Trophoblast cell (in vitro differentiated cells and primary cell): ENCODE results near the gene PPP1R9A.

ENCODE experiments used
- DNase-seq, 2 donors: peaks; one replicate each; pipeline ENCODE4 v3.0.0-alpha.2; 2016
- H2AFZ ChIP-seq: 2 replicates; pipeline ENCODE4 v1.6.1; 2013; ENCODE audit warnings: low read length, moderate library complexity, mild to moderate bottlenecking; ENCODE audit not compliant: insufficient read depth, poor library complexity
- H2AK5ac ChIP-seq: 2 replicates; pipeline ENCODE4 v1.6.1; 2013; ENCODE audit warnings: mild to moderate bottlenecking, low read length
- H2BK120ac ChIP-seq: 2 replicates; pipeline ENCODE4 v1.6.1; 2013; ENCODE audit warnings: low read length, mild to moderate bottlenecking, moderate library complexity; ENCODE audit not compliant: insufficient read depth, poor library complexity
- H2BK12ac ChIP-seq: 2 replicates; pipeline ENCODE4 v1.6.1; 2013; ENCODE audit warnings: mild to moderate bottlenecking, low read length, moderate library complexity
- H2BK5ac ChIP-seq: 2 replicates; pipeline ENCODE4 v1.6.1; 2013; ENCODE audit warnings: low read length, low read depth, moderate library complexity, mild to moderate bottlenecking; ENCODE audit not compliant: poor library complexity
- H3K14ac ChIP-seq: 2 replicates; pipeline ENCODE4 v1.6.1; 2013; ENCODE audit warnings: mild to moderate bottlenecking, low read length
- H3K18ac ChIP-seq: 2 replicates; pipeline ENCODE4 v1.6.1; 2013; ENCODE audit warnings: mild to moderate bottlenecking, low read length
- H3K23ac ChIP-seq: 2 replicates; pipeline ENCODE4 v1.6.1; 2013; ENCODE audit warnings: low read length
- H3K27ac ChIP-seq: 2 replicates; pipeline ENCODE4 v1.5.1; 2013; ENCODE audit warnings: low read depth, mild to moderate bottlenecking, inconsistent platforms, low read length, moderate library complexity
- H3K27me3 ChIP-seq: 2 replicates; pipeline ENCODE4 v1.6.1; 2013; ENCODE audit warnings: inconsistent platforms, mild to moderate bottlenecking, low read length, moderate library complexity; ENCODE audit not compliant: insufficient read depth
- H3K36me3 ChIP-seq, 2 experiments: 1 replicate in 1 of 2; 2 replicates in 1 of 2; pipeline ENCODE4 v1.6.1; 2013; ENCODE audit warnings: low read length in 2 of 2, mild to moderate bottlenecking in 2 of 2, moderate library complexity in 1 of 2; ENCODE audit not compliant: insufficient read depth in 2 of 2, control insufficient read depth in 1 of 2
- H3K4ac ChIP-seq: 2 replicates; pipeline ENCODE4 v1.6.1; 2013; ENCODE audit warnings: low read depth, mild to moderate bottlenecking, low read length, moderate library complexity
- H3K4me1 ChIP-seq, 2 experiments: 1 replicate in 1 of 2; 2 replicates in 1 of 2; pipeline ENCODE4 v1.6.1; 2013; ENCODE audit warnings: low read length in 2 of 2, mild to moderate bottlenecking in 2 of 2, moderate library complexity in 1 of 2; ENCODE audit not compliant: insufficient read depth in 2 of 2, control insufficient read depth in 1 of 2
- H3K4me2 ChIP-seq: 2 replicates; pipeline ENCODE4 v1.6.1; 2013; ENCODE audit warnings: inconsistent platforms, mild to moderate bottlenecking, low read length, moderate library complexity
- H3K4me3 ChIP-seq: 2 replicates; pipeline ENCODE4 v1.5.1; 2013; ENCODE audit warnings: mild to moderate bottlenecking, low read depth, low read length, inconsistent platforms
- H3K79me1 ChIP-seq: one replicate; pipeline ENCODE4 v1.6.1; 2013; ENCODE audit warnings: low read length
- H3K79me2 ChIP-seq: 2 replicates; pipeline ENCODE4 v1.6.1; 2013; ENCODE audit warnings: low read length, mild to moderate bottlenecking; ENCODE audit not compliant: control insufficient read depth, insufficient read depth, poor library complexity
- H3K9ac ChIP-seq: 2 replicates; pipeline ENCODE4 v1.6.1; 2013; ENCODE audit warnings: mild to moderate bottlenecking, low read length
- H3K9me3 ChIP-seq: 2 replicates; pipeline ENCODE4 v1.6.1; 2013; ENCODE audit warnings: low read depth, mild to moderate bottlenecking, control low read depth, inconsistent platforms, low read length; ENCODE audit not compliant: insufficient read depth
- H4K12ac ChIP-seq: 2 replicates; pipeline ENCODE4 v1.6.1; 2013; ENCODE audit warnings: low read depth, mild to moderate bottlenecking, low read length, moderate library complexity
- H4K8ac ChIP-seq: 2 replicates; pipeline ENCODE4 v1.6.1; 2013; ENCODE audit warnings: low read depth, mild to moderate bottlenecking, low read length, moderate library complexity
- H4K91ac ChIP-seq: one replicate; pipeline ENCODE4 v1.6.1; 2013; ENCODE audit warnings: low read depth, mild to moderate bottlenecking, low read length, moderate library complexity
- WGBS: extraction: QIAGEN DNeasy Blood & Tissue Kit; methylation state at CpG from one replicate; pipeline ENCODE4 v1.1.7; 2013; ENCODE audit warnings: missing lambda C conversion rate; ENCODE audit not compliant: insufficient read length, insufficient coverage; ENCODE audit errors: extremely low coverage; 5-methylcytosine and 5-hydroxymethylcytosine counted together

Gene PPP1R9A

DNA sequence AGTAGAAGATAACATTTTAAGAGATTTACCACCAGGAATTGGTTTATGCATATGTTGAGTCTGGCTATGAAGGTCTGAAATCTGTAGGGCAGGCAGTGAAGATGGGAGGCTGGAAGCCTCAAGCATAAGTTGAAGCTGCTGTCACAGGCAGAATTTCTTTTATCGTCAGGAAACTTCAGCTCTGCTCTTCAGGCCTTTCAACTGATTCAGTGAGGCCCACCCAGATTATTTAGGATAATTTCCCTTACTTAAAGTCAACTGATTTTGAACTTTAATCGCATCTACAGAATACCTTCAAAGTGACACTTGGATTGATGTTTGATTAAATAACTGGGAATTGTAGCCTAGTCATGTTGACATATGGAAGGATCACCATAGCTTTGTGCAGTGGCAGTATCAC is 190.5 kb downstream of the PPP1R9A start:
- no peak overlapping the region for H3K27ac ChIP-seq
- H3K79me1 ChIP-seq, result no peaks in the 10 kb centered on the region
- DNase-seq, result no peak

DNA sequence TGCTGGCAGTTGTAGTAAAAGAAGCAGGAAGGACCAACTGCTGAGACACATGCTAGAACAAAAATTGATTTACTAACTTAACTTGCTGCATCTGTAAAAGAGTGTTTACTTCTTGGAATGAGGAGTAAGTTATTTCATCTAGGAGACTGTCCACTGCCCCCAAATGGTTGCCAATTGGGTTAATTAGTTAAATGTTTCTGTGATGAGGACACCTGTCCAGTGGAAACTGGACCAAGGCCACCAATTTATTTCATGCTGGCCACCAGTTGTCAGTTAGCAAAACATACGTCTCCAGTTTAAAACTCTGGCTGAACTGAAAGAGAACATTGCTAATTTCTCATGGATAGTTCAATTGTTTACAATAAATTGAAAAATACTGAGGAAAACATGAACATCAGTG is 191.7 kb downstream of the PPP1R9A start:
- H2AK5ac ChIP-seq, result no peak overlapping the region
- H3K14ac ChIP-seq, result no peak overlapping the region
- H4K8ac ChIP-seq, result no peak overlapping the region
- no peak for DNase-seq
- no peak overlapping the region for H2BK120ac ChIP-seq
- WGBS, result no CpG with 5 or more reads among the region's 1 CpG
- no peak overlapping the region for H2BK5ac ChIP-seq
- H4K91ac ChIP-seq, result no peak overlapping the region
- H3K9me3 ChIP-seq, result no peaks in the 10 kb centered on the region
- H4K12ac ChIP-seq, result no peak overlapping the region
- H3K4me3 ChIP-seq, result no peak overlapping the region
- H3K4me1 ChIP-seq, result no peaks in the 10 kb centered on the region
- no peak overlapping the region for H2AFZ ChIP-seq
- no peak overlapping the region for H3K27ac ChIP-seq
- no peak overlapping the region for H3K4me2 ChIP-seq
- no peak overlapping the region for H3K18ac ChIP-seq
- no peak overlapping the region for H3K23ac ChIP-seq
- no peaks in the 10 kb centered on the region for H3K27me3 ChIP-seq
- H3K79me2 ChIP-seq, result no peaks in the 10 kb centered on the region
- no peak overlapping the region for H2BK12ac ChIP-seq
- H3K9ac ChIP-seq, result no peak overlapping the region
- H3K79me1 ChIP-seq, result no peaks in the 10 kb centered on the region
- no peak overlapping the region for H3K4ac ChIP-seq
- H3K36me3 ChIP-seq, result no peaks in the 10 kb centered on the region

More for the DNA sequence above, 190.5 kb downstream of the PPP1R9A start:
- Histone ChIP-seq H3K4me3 (no peak overlapping the region), H3K4ac (no peak overlapping the region), H4K91ac (no peak overlapping the region), H3K4me1 (no peaks in the 10 kb centered on the region), H2BK120ac (no peak overlapping the region), H4K8ac (no peak overlapping the region), H3K14ac (no peak overlapping the region), H3K4me2 (no peak overlapping the region), H4K12ac (no peak overlapping the region), H3K23ac (no peak overlapping the region), H2AFZ (no peak overlapping the region), H3K27me3 (no peaks in the 10 kb centered on the region), H3K36me3 (no peaks in the 10 kb centered on the region), H3K79me2 (no peaks in the 10 kb centered on the region), H2BK12ac (no peak overlapping the region), H2AK5ac (no peak overlapping the region), H3K9me3 (no peaks in the 10 kb centered on the region), H2BK5ac (no peak overlapping the region), H3K9ac (no peak overlapping the region), H3K18ac (no peak overlapping the region)
- WGBS, result no CpG with 5 or more reads among the region's 2 CpGs

DNA sequence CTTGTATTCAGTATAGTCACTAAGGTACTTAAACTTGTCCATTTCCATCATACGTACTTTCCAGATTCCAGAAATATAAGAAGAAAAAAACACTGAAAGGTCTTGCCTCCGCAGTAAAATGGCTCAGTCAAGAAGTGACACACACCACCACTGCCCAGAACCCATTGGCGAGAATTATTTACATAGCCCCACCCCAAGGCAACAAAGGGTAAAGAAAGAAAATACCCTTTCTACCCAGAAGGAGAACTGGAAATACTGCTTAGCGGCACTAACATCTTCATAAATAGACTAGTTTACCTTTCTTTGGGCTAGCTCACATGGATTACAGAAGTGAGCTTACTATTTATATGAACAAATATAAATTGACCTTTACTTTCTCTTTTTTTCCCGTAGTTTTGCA is 194.0 kb downstream of the PPP1R9A start:
- no peaks in the 10 kb centered on the region for H3K9me3 ChIP-seq
- no peak overlapping the region for H3K4me2 ChIP-seq
- DNase-seq, result no peak
- H3K9ac ChIP-seq, result no peak overlapping the region
- no peak overlapping the region for H3K18ac ChIP-seq
- no peaks in the 10 kb centered on the region for H3K27me3 ChIP-seq
- no peak overlapping the region for H4K8ac ChIP-seq
- H3K36me3 ChIP-seq, result no peaks in the 10 kb centered on the region
- WGBS, result no CpG with 5 or more reads among the region's 5 CpGs
- no peak overlapping the region for H2BK120ac ChIP-seq
- H3K4ac ChIP-seq, result no peak overlapping the region
- H3K27ac ChIP-seq, result no peak overlapping the region
- H3K4me1 ChIP-seq, result no peaks in the 10 kb centered on the region
- H3K4me3 ChIP-seq, result no peak overlapping the region
- H3K14ac ChIP-seq, result no peak overlapping the region
- no peaks in the 10 kb centered on the region for H3K79me2 ChIP-seq
- no peak overlapping the region for H2AK5ac ChIP-seq
- no peak overlapping the region for H2AFZ ChIP-seq
- no peak overlapping the region for H4K91ac ChIP-seq
- no peaks in the 10 kb centered on the region for H3K79me1 ChIP-seq
- H2BK12ac ChIP-seq, result no peak overlapping the region
- H3K23ac ChIP-seq, result no peak overlapping the region
- H4K12ac ChIP-seq, result no peak overlapping the region
- H2BK5ac ChIP-seq, result no peak overlapping the region

DNA sequence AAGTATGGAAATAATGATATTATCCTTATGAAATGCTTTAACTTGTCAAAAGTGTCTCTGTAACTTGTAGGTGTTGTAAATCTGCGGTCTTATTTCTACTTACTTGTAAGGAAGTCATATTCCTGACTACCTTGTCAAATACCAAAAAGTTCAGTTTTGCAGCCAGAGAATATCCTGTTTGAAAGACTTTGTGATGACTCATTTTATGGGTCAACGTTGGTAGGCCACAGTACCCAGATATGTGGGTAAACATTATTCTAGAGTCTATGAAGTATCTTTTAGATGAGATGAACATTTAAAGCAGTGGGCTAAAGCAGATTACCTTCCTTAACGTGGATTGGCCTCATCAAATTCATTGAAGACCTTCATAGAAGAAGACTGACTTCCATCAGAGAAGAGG is 195.3 kb downstream of the PPP1R9A start:
- Histone ChIP-seq H4K12ac (no peak overlapping the region), H3K18ac (no peak overlapping the region), H2AFZ (no peak overlapping the region), H3K9me3 (no peaks in the 10 kb centered on the region), H3K27me3 (no peaks in the 10 kb centered on the region), H4K91ac (no peak overlapping the region), H3K27ac (no peak overlapping the region), H3K4me2 (no peak overlapping the region), H3K9ac (no peak overlapping the region), H4K8ac (no peak overlapping the region), H2BK12ac (no peak overlapping the region), H2BK5ac (no peak overlapping the region), H2AK5ac (no peak overlapping the region), H3K36me3 (no peaks in the 10 kb centered on the region), H3K23ac (no peak overlapping the region), H3K14ac (no peak overlapping the region), H3K79me2 (no peaks in the 10 kb centered on the region), H3K4me3 (no peak overlapping the region), H3K79me1 (no peaks in the 10 kb centered on the region), H2BK120ac (no peak overlapping the region), H3K4ac (no peak overlapping the region), H3K4me1 (no peaks in the 10 kb centered on the region)
- WGBS, result no CpG with 5 or more reads among the region's 3 CpGs
- no peak for DNase-seq
